ENCODE data around the gene CDKAL1.

- TF ChIP-seq, protein P1, sequence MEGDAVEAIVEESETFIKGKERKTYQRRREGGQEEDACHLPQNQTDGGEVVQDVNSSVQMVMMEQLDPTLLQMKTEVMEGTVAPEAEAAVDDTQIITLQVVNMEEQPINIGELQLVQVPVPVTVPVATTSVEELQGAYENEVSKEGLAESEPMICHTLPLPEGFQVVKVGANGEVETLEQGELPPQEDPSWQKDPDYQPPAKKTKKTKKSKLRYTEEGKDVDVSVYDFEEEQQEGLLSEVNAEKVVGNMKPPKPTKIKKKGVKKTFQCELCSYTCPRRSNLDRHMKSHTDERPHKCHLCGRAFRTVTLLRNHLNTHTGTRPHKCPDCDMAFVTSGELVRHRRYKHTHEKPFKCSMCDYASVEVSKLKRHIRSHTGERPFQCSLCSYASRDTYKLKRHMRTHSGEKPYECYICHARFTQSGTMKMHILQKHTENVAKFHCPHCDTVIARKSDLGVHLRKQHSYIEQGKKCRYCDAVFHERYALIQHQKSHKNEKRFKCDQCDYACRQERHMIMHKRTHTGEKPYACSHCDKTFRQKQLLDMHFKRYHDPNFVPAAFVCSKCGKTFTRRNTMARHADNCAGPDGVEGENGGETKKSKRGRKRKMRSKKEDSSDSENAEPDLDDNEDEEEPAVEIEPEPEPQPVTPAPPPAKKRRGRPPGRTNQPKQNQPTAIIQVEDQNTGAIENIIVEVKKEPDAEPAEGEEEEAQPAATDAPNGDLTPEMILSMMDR (IDR thresholded peaks at IDR 0.05; ENCODE audit: low read length): no peak
- no peak for TF ChIP-seq EZH2phosphoT487 (IDR thresholded peaks at IDR 0.05; ENCODE audit: low read length)
- TF ChIP-seq EZH2 (optimal IDR thresholded peaks at IDR 0.05; ENCODE audit: low read depth, low read length): no peak
Observed at GRCh38 chr6:20800653-20801052, 266.4 kb downstream of the CDKAL1 start.
